H1 (cell line): Measurements from ENCODE around the gene ETV7. TPM values are rescaled to one million over a fixed set of nuclear protein-coding genes. Genes with fewer than 3 reads are reported as not detected.
A peak's percentile ranks its signal among the peaks of the same experiment; 100 is the strongest.

Experiments
- CTCF ChIA-PET: fragments of 300-600 bp; sonication (Branson Sonifier 250); formaldehyde crosslinking; loops from one replicate; lab custom pipeline; 2021; ENCODE audit not compliant: partially characterized antibody; lab: Charles Lee
- POLR2A ChIA-PET: fragments of 300-600 bp; sonication (Branson Sonifier 250); formaldehyde crosslinking; loops from one replicate; lab custom pipeline; 2021; ENCODE audit warnings: inconsistent platforms; ENCODE audit not compliant: partially characterized antibody; lab: Charles Lee
- DNase-seq, 2 experiments: peaks; one replicate each; pipeline versions ENCODE4 v3.0.0 to v3.0.0-alpha.2; 2010 to 2022; ENCODE audit warnings: low spot score in 2 of 2, low read depth in 1 of 2, mixed read lengths in 1 of 2
- FAIRE-seq: peaks from 2 replicates; lab custom pipeline; 2011; peaks lifted over from hg19 to GRCh38; lab: Jason Lieb, UNC
- H2AFZ ChIP-seq: 2 replicates; pipeline ENCODE4 v1.8.1; 2012; ENCODE audit warnings: low read length, inconsistent platforms
- H2AK5ac ChIP-seq: 2 replicates; pipeline ENCODE4 v1.6.1; 2013; ENCODE audit warnings: low read depth, low read length
- H2BK120ac ChIP-seq: replicated peaks from 2 replicates; pipeline ENCODE3; 2013; ENCODE audit warnings: low read depth, low read length, inconsistent platforms
- H2BK12ac ChIP-seq: 2 replicates; pipeline ENCODE4 v1.6.1; 2013; ENCODE audit warnings: low read depth, low read length
- H2BK15ac ChIP-seq: 2 replicates; pipeline ENCODE4 v1.6.1; 2013; ENCODE audit warnings: low read length
- H2BK20ac ChIP-seq: 2 replicates; pipeline ENCODE4 v1.6.1; 2013; ENCODE audit warnings: low read length
- H2BK5ac ChIP-seq: 2 replicates; pipeline ENCODE4 v1.6.1; 2013; ENCODE audit warnings: low read depth, low read length
- H3K14ac ChIP-seq: 2 replicates; pipeline ENCODE4 v1.6.1; 2013; ENCODE audit warnings: inconsistent platforms; ENCODE audit not compliant: insufficient read length
- H3K18ac ChIP-seq: 2 replicates; pipeline ENCODE4 v1.6.1; 2013; ENCODE audit warnings: low read length; ENCODE audit errors: extremely low read depth
- H3K23ac ChIP-seq: 2 replicates; pipeline ENCODE4 v1.6.1; 2013; ENCODE audit warnings: inconsistent platforms; ENCODE audit not compliant: insufficient read length
- H3K23me2 ChIP-seq: 2 replicates; pipeline ENCODE4 v1.6.1; 2013; ENCODE audit warnings: low read depth, low read length
- H3K27ac ChIP-seq: 2 replicates; pipeline ENCODE4 v1.6.1; 2011; ENCODE audit warnings: low read depth, low read length, inconsistent platforms
- H3K27me3 ChIP-seq, 4 experiments: replicated peaks in 1 of 4; 1 replicate in 1 of 4; 2 replicates in 3 of 4; pipeline versions ENCODE4 v1.6.1 to v1.8.1; 2011 to 2013; ENCODE audit warnings: low read length in 3 of 4, mild to moderate bottlenecking in 3 of 4, inconsistent platforms in 2 of 4, mixed read lengths in 2 of 4, moderate library complexity in 1 of 4; ENCODE audit not compliant: control insufficient read depth in 3 of 4, insufficient read depth in 3 of 4; ENCODE audit errors: extremely low read depth in 1 of 4
- H3K36me3 ChIP-seq, 4 experiments: 2 replicates each; pipeline versions ENCODE4 v1.6.1 to v1.8.1; 2011 to 2013; ENCODE audit warnings: mild to moderate bottlenecking in 4 of 4, low read length in 3 of 4, moderate library complexity in 2 of 4, control low read depth in 1 of 4, inconsistent platforms in 1 of 4; ENCODE audit not compliant: insufficient read depth in 4 of 4, control insufficient read depth in 2 of 4
- H3K4ac ChIP-seq: replicated peaks from 2 replicates; pipeline ENCODE3; 2013; ENCODE audit warnings: low read length, low read depth, mixed read lengths, inconsistent platforms; ENCODE audit not compliant: insufficient read length
- H3K4me1 ChIP-seq, 4 experiments: replicated peaks in 1 of 4; 1 replicate in 1 of 4; 2 replicates in 3 of 4; pipeline versions ENCODE4 v1.6.1 to v1.8.1; 2011 to 2013; ENCODE audit warnings: low read length in 3 of 4, inconsistent platforms in 2 of 4, mixed read lengths in 1 of 4; ENCODE audit not compliant: insufficient read depth in 4 of 4, control insufficient read depth in 3 of 4
- H3K4me2 ChIP-seq, 2 experiments: 2 replicates each; pipeline versions ENCODE4 v1.6.1 to v1.8.1; 2011 to 2013; ENCODE audit warnings: low read depth in 2 of 2, low read length in 2 of 2, control low read depth in 1 of 2, inconsistent platforms in 1 of 2, mild to moderate bottlenecking in 1 of 2; ENCODE audit not compliant: insufficient read depth in 1 of 2
- H3K4me3 ChIP-seq, 4 experiments: fragments of 200-600, 300-600 bp in 1 of 4; sonication (generic), shearing (Covaris generic), sonication (Bioruptor Twin) in 1 of 4; 2 replicates each; pipeline versions ENCODE4 v1.5.1 to v1.8.1; 2011 to 2016; ENCODE audit warnings: low read length in 4 of 4, low read depth in 3 of 4, control low read depth in 2 of 4, inconsistent platforms in 2 of 4, mild to moderate bottlenecking in 2 of 4, mixed read lengths in 1 of 4, moderate library complexity in 1 of 4; ENCODE audit not compliant: insufficient read depth in 2 of 4; ENCODE audit errors: extremely low read depth in 1 of 4
- H3K56ac ChIP-seq: replicated peaks from 2 replicates; pipeline ENCODE3; 2013; ENCODE audit warnings: low read depth, mild to moderate bottlenecking, mixed read lengths, low read length, inconsistent platforms; ENCODE audit not compliant: insufficient read length
- H3K79me1 ChIP-seq: 2 replicates; pipeline ENCODE4 v1.6.1; 2013; ENCODE audit warnings: low read depth, low read length, control low read depth
- H3K79me2 ChIP-seq, 2 experiments: 2 replicates each; pipeline versions ENCODE4 v1.6.1 to v1.8.1; 2012 to 2013; ENCODE audit warnings: low read length in 2 of 2, mild to moderate bottlenecking in 2 of 2, inconsistent platforms in 1 of 2; ENCODE audit not compliant: insufficient read depth in 2 of 2, control insufficient read depth in 1 of 2
- H3K9ac ChIP-seq, 4 experiments: replicated peaks in 1 of 4; 1 replicate in 1 of 4; 2 replicates in 3 of 4; pipeline versions ENCODE4 v1.6.1 to v1.8.1; 2011 to 2013; ENCODE audit warnings: low read depth in 3 of 4, low read length in 3 of 4, control low read depth in 2 of 4, mild to moderate bottlenecking in 2 of 4, moderate library complexity in 2 of 4, inconsistent platforms in 1 of 4; ENCODE audit errors: extremely low read depth in 1 of 4
- H3K9me3 ChIP-seq, 2 experiments: 2 replicates each; pipeline versions ENCODE4 v1.6.1 to v1.8.1; 2012 to 2013; ENCODE audit warnings: mild to moderate bottlenecking in 2 of 2, moderate library complexity in 2 of 2, control low read depth in 1 of 2, inconsistent platforms in 1 of 2, low read depth in 1 of 2, low read length in 1 of 2, mixed read lengths in 1 of 2; ENCODE audit not compliant: insufficient read depth in 2 of 2
- H4K20me1 ChIP-seq, 2 experiments: replicated peaks in 1 of 2; 2 replicates each; pipeline versions ENCODE3 to v1.8.1; 2011 to 2013; ENCODE audit warnings: inconsistent platforms in 2 of 2, low read length in 2 of 2, mild to moderate bottlenecking in 1 of 2; ENCODE audit not compliant: insufficient read depth in 2 of 2, control insufficient read depth in 1 of 2
- H4K5ac ChIP-seq: 2 replicates; pipeline ENCODE4 v1.6.1; 2013; ENCODE audit warnings: low read length, low read depth, mixed read lengths, inconsistent platforms; ENCODE audit not compliant: insufficient read length
- H4K8ac ChIP-seq: 2 replicates; pipeline ENCODE4 v1.8.0; 2013; ENCODE audit warnings: mild to moderate bottlenecking, moderate library complexity, low read length, inconsistent platforms; ENCODE audit not compliant: insufficient read depth; ENCODE audit errors: extremely low read depth
- H4K91ac ChIP-seq: replicated peaks from 2 replicates; pipeline ENCODE3; 2013; ENCODE audit warnings: low read length, mixed read lengths, inconsistent platforms; ENCODE audit not compliant: insufficient read length
- ATF2 ChIP-seq: IDR thresholded peaks from 2 replicates; pipeline ENCODE4 v1.6.1; 2012; ENCODE audit warnings: low read length, inconsistent platforms
- BRCA1 ChIP-seq: IDR thresholded peaks from 2 replicates; pipeline ENCODE4 v1.6.1; 2012; ENCODE audit warnings: low read depth, low read length, improper control_type of control experiment
- EGR1 ChIP-seq: IDR thresholded peaks from 2 replicates; pipeline ENCODE4 v1.6.1; 2011; ENCODE audit warnings: low read depth, low read length, borderline replicate concordance
- KDM1A ChIP-seq: fragments of 200-600, 300-600 bp; sonication (generic); IDR thresholded peaks from 2 replicates; pipeline ENCODE4 v1.7.1; 2016; ENCODE audit warnings: mild to moderate bottlenecking, low read length, borderline replicate concordance
- MAX ChIP-seq: IDR thresholded peaks from 2 replicates; pipeline ENCODE4 v1.6.1; 2012; ENCODE audit warnings: inconsistent platforms
- POLR2A ChIP-seq, 2 experiments: IDR thresholded peaks; 1 replicate in 1 of 2; 2 replicates in 1 of 2; pipeline ENCODE4 v1.6.1; 2011; ENCODE audit warnings: low read depth in 2 of 2, low read length in 2 of 2, mild to moderate bottlenecking in 2 of 2; ENCODE audit errors: control extremely low read depth in 1 of 2
- POU5F1 ChIP-seq: IDR thresholded peaks from 2 replicates; pipeline ENCODE4 v1.6.1; 2011; ENCODE audit warnings: low read depth, mild to moderate bottlenecking, low read length, moderate library complexity
- SIX5 ChIP-seq: IDR thresholded peaks from 2 replicates; pipeline ENCODE4 v1.6.1; 2011; ENCODE audit warnings: mild to moderate bottlenecking, low read depth, low read length
- TAF1 ChIP-seq: IDR thresholded peaks from 2 replicates; pipeline ENCODE4 v1.6.1; 2011; ENCODE audit warnings: mild to moderate bottlenecking, low read depth, low read length
- WGBS, 2 experiments: shearing (Covaris generic) in 1 of 2; methylation state at CpG; one replicate each; pipeline versions ENCODE4 v1.1.6 to v1.1.7; 2013 to 2015; ENCODE audit warnings: low lambda C conversion rate in 2 of 2, mixed read lengths in 2 of 2, inconsistent platforms in 1 of 2, low coverage in 1 of 2, missing lambda C conversion rate in 1 of 2; ENCODE audit not compliant: insufficient replicate concordance in 2 of 2, insufficient coverage in 1 of 2, insufficient read length in 1 of 2; ENCODE audit errors: extremely low coverage in 1 of 2, missing lambda C conversion rate in 1 of 2; 5-methylcytosine and 5-hydroxymethylcytosine counted together
- polyA plus RNA-seq, 7 experiments: library from polyadenylated mRNA; depleted of rRNA in 3 of 7; stranded (reverse) in 5 of 7; unstranded in 2 of 7; fragments of >200 nt in 5 of 7; fragments of 200-250 nt in 2 of 7; gene quantifications; 1 replicate in 5 of 7; 2 replicates in 1 of 7; 4 replicates in 1 of 7; pipeline versions ENCODE4 v1.2.1 to v1.2.3, GENCODE V29; 2011 to 2013; ENCODE audit warnings: missing spikeins in 2 of 7, mixed read lengths in 2 of 7
- total RNA-seq: library from RNA; stranded (reverse); fragmentation: NEBNext Ultra II Directional; extraction: Animal tissue kit (Norgen Biotek cat#: 25700); gene quantifications from 2 replicates; pipeline ENCODE4 v1.2.1, GENCODE V29; 2021

The ETV7 gene
- total and polyA plus RNA-seq, 2 of the 8 experiments (the other 6 are each of a cell fraction or from before 2014, with no cell fraction given): 0.54 to 2.4 TPM

- DNase-seq: peak in 1 of 2 experiments; percentile 58
- H3K23me2 ChIP-seq: no peaks in the 10 kb centered on the region
- no peaks in the 10 kb centered on the region; a peak in 1 of 7 replicates for H3K27me3 ChIP-seq
- no peaks in the 10 kb centered on the region for H3K36me3 ChIP-seq
- peak overlapping the region; percentile 58; the same call in 1 of the 2 replicates for H2AFZ ChIP-seq
- 68% methylated on average over 8 of the region's 14 CpGs; no CpG with 5 or more reads in 1 of the 2 experiments for WGBS, 2 experiments
- no peak overlapping the region for H2AK5ac ChIP-seq
- H3K4me2 ChIP-seq: no peak overlapping the region; a peak in 1 of 4 replicates
- H2BK120ac ChIP-seq: no peak overlapping the region
- no peak overlapping the region for H3K23ac ChIP-seq
- H3K56ac ChIP-seq: no peak overlapping the region
- no peak overlapping the region for H3K27ac ChIP-seq
- no peak overlapping the region for H2BK20ac ChIP-seq
- H3K18ac ChIP-seq: no peak overlapping the region
- H3K9me3 ChIP-seq: no peaks in the 10 kb centered on the region
- H3K9ac ChIP-seq: no peak overlapping the region
- H3K4ac ChIP-seq: no peak overlapping the region
- H2BK12ac ChIP-seq: peak overlapping the region; percentile 43; the same call in 1 of the 2 replicates
- H4K5ac ChIP-seq: no peak overlapping the region
- peak overlapping the region; percentile 75 for H4K8ac ChIP-seq
- H3K79me2 ChIP-seq: no peaks in the 10 kb centered on the region
- ChIA-PET POLR2A (interaction anchor here (1.1 kb wide), 1 partner anchor 11 kb away, joined by 5 read pairs; no protein-coding TSS in a partner anchor), CTCF (interaction anchor here (0.6 to 3.6 kb wide), 13 partner anchors 10 to 560 kb away, joined by 3 to 20 read pairs (median 5); no protein-coding TSS in a partner anchor)
- H4K20me1 ChIP-seq: peaks cover 0 to 2% of the 10 kb centered on the region in 2 experiments
- H4K91ac ChIP-seq: no peak overlapping the region
- no peak overlapping the region for H2BK15ac ChIP-seq
- no peak overlapping the region for H3K4me3 ChIP-seq
- H3K79me1 ChIP-seq: no peaks in the 10 kb centered on the region
- no peak overlapping the region for H2BK5ac ChIP-seq
- H3K14ac ChIP-seq: no peak overlapping the region
- FAIRE-seq: no peak
- H3K4me1 ChIP-seq: peaks cover 0 to 16% (median 6%) of the 10 kb centered on the region in 4 experiments; a peak in 6 of 7 replicates
- TF ChIP-seq ATF2 (no peak), BRCA1 (no peak), POLR2A (IDR thresholded peaks at IDR 0.05; ENCODE audit: control extremely low read depth in 1 of 2, low read depth in 2 of 2, low read length in 2 of 2) (no peak), POU5F1 (no peak), MAX (0 out of 2 replicates have a peak, but pooled peaks have one; percentile 27), TAF1 (no peak), EGR1 (no peak), SIX5 (no peak), KDM1A (no peak)
Measured at GRCh38 chr6:36329798-36330291, 57.6 kb downstream of the ETV7 start.
